HEK293 (cell line): ENCODE data around the gene NISCH.

Experiments used
- SCRT2 ChIP-seq: fragments of 450-650 bp; formaldehyde crosslinking; IDR thresholded peaks from 2 replicates; pipeline ENCODE4 v1.5.1; 2016; ENCODE audit warnings: missing biosample characterization, missing genetic modification characterization
- ZNF121 ChIP-seq: fragments of 450-650 bp; formaldehyde crosslinking; IDR thresholded peaks from 2 replicates; pipeline ENCODE4 v1.5.1; 2016; ENCODE audit warnings: missing biosample characterization, missing genetic modification characterization
- TF ChIP-seq, protein P1 (sequence below): fragments of 450-650 bp; formaldehyde crosslinking; conservative IDR thresholded peaks from 2 replicates; pipeline ENCODE4 v1.5.1; 2016; ENCODE audit warnings: low read depth, missing biosample characterization, missing genetic modification characterization

DNA sequence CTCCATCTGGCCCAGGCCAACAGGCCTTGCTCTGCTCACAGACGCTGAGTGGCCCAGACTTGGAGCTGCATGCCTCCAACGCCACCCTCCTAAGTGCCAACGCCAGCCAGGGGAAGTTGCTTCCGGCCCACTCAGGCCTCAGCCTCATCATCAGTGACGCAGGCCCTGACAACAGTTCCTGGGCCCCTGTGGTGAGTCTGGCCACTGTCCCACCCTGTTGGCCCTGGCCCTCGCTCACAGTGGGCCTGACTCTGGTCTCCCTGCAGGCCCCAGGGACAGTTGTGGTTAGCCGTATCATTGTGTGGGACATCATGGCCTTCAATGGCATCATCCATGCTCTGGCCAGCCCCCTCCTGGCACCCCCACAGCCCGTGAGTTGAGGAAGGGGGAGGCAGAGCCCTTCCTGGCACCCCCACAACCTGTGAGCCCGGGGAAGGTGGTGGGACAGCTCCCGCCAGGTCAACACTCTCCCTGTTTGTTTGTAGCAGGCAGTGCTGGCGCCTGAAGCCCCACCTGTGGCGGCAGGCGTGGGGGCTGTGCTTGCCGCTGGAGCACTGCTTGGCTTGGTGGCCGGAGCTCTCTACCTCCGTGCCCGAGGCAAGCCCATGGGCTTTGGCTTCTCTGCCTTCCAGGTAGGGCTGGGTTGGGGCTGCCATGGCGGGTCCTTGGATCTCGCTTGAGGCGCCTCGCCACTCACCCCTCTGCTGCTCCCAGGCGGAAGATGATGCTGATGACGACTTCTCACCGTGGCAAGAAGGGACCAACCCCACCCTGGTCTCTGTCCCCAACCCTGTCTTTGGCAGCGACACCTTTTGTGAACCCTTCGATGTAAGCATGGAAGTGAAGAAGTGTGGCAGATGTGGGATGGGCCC, 68.2 kb downstream of the NISCH start:
- TF ChIP-seq, protein P1, sequence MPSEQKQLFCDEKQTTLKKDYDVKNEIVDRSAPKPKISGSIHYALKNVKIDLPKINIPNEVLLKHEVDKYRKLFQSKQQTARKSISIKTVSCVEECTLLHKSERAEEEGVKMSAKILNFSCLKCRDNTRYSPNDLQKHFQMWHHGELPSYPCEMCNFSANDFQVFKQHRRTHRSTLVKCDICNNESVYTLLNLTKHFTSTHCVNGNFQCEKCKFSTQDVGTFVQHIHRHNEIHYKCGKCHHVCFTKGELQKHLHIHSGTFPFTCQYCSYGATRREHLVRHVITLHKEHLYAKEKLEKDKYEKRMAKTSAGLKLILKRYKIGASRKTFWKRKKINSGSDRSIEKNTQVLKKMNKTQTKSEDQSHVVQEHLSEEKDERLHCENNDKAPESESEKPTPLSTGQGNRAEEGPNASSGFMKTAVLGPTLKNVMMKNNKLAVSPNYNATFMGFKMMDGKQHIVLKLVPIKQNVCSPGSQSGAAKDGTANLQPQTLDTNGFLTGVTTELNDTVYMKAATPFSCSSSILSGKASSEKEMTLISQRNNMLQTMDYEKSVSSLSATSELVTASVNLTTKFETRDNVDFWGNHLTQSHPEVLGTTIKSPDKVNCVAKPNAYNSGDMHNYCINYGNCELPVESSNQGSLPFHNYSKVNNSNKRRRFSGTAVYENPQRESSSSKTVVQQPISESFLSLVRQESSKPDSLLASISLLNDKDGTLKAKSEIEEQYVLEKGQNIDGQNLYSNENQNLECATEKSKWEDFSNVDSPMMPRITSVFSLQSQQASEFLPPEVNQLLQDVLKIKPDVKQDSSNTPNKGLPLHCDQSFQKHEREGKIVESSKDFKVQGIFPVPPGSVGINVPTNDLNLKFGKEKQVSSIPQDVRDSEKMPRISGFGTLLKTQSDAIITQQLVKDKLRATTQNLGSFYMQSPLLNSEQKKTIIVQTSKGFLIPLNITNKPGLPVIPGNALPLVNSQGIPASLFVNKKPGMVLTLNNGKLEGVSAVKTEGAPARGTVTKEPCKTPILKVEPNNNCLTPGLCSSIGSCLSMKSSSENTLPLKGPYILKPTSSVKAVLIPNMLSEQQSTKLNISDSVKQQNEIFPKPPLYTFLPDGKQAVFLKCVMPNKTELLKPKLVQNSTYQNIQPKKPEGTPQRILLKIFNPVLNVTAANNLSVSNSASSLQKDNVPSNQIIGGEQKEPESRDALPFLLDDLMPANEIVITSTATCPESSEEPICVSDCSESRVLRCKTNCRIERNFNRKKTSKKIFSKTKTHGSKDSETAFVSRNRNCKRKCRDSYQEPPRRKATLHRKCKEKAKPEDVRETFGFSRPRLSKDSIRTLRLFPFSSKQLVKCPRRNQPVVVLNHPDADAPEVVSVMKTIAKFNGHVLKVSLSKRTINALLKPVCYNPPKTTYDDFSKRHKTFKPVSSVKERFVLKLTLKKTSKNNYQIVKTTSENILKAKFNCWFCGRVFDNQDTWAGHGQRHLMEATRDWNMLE, result no peak
- TF ChIP-seq ZNF121 (tag by site-specific recombination) (no peak), SCRT2 (no peak)
